Kidney epithelial cell (primary cell): ENCODE data around the gene ALPP. TPM values are rescaled to one million over a fixed set of nuclear protein-coding genes. Genes with fewer than 3 reads are reported as not detected.
"Not testable (repeated sequence)": the region's sequence is repeated elsewhere in the genome, so short reads cannot be mapped to it uniquely, and the experiment has no call there.

Experiments used
- DNase-seq: peaks from one replicate; pipeline ENCODE4 v3.0.0-alpha.2; 2010; ENCODE audit warnings: low read depth
- H3K27me3 ChIP-seq: 2 replicates; pipeline ENCODE4 v1.6.0; 2011; ENCODE audit warnings: low read length; ENCODE audit not compliant: control insufficient read depth, insufficient read depth
- H3K36me3 ChIP-seq: 2 replicates; pipeline ENCODE4 v1.5.1; 2011; ENCODE audit warnings: low read length; ENCODE audit not compliant: control insufficient read depth, insufficient read depth
- H3K4me3 ChIP-seq: 2 replicates; pipeline ENCODE4 v1.5.1; 2011; ENCODE audit warnings: low read depth, mild to moderate bottlenecking, control low read depth, low read length
- CTCF ChIP-seq: IDR thresholded peaks from 2 replicates; pipeline ENCODE4 v1.5.1; 2011; ENCODE audit warnings: mild to moderate bottlenecking, moderate library complexity, low read length, control low read depth, inconsistent platforms; ENCODE audit not compliant: insufficient read depth, poor library complexity, severe bottlenecking
- total RNA-seq: library from RNA; depleted of rRNA; stranded (reverse); fragments of >200 nt; gene quantifications from 2 replicates; pipeline ENCODE4 v1.2.3, GENCODE V29; 2015

Gene ALPP
- not detected in 2 replicates for total RNA-seq

- H3K36me3 ChIP-seq, H3K4me3 ChIP-seq, DNase-seq: not testable (repeated sequence)
- peaks cover 31% of the 10 kb centered on the region for H3K27me3 ChIP-seq
Measured at GRCh38 chr2:232378735-232379151, at the start of gene ALPP. Gene ALPP, plus strand, starts transcription at chr2:232378751. Its CDS starts 52 bp downstream, at chr2:232378803.

GRCh38 chr2:232329716-232330067 is 48.9 kb upstream of the ALPP start:
- no peak overlapping the region for H3K4me3 ChIP-seq
- TF ChIP-seq CTCF = no peak
- DNase-seq = no peak

GRCh38 chr2:232330068-232330999 is 48.2 kb upstream of the ALPP start:
- TF ChIP-seq CTCF = no peak

More at GRCh38 chr2:232329716-232330067, 48.9 kb upstream of the ALPP start:
- Histone ChIP-seq H3K27me3 (no peaks in the 10 kb centered on the region), H3K36me3 (no peaks in the 10 kb centered on the region)

GRCh38 chr2:232331061-232331460 is 47.5 kb upstream of the ALPP start:
- not testable (repeated sequence) for H3K36me3 ChIP-seq, H3K4me3 ChIP-seq, DNase-seq, H3K27me3 ChIP-seq

More at GRCh38 chr2:232330068-232330999, 48.2 kb upstream of the ALPP start:
- Histone ChIP-seq H3K4me3 (no peak overlapping the region), H3K36me3 (no peaks in the 10 kb centered on the region), H3K27me3 (no peaks in the 10 kb centered on the region)
- no peak for DNase-seq

- not testable (repeated sequence) for DNase-seq, H3K4me3 ChIP-seq, H3K36me3 ChIP-seq, H3K27me3 ChIP-seq
Measured at GRCh38 chr2:232331641-232332040, 46.9 kb upstream of the ALPP start.

- not testable (repeated sequence) for H3K4me3 ChIP-seq, H3K27me3 ChIP-seq, DNase-seq, H3K36me3 ChIP-seq
Measured at GRCh38 chr2:232332244-232332939, 46.2 kb upstream of the ALPP start.

GRCh38 chr2:232332940-232333259 is 45.7 kb upstream of the ALPP start:
- DNase-seq = no peak
- no peaks in the 10 kb centered on the region for H3K27me3 ChIP-seq
- H3K4me3 ChIP-seq = no peak overlapping the region

More at GRCh38 chr2:232332940-232333259, 45.7 kb upstream of the ALPP start:
- H3K36me3 ChIP-seq = no peaks in the 10 kb centered on the region
- TF ChIP-seq CTCF = no peak
